Calu3 (cell line): Measurements from ENCODE around the gene PCLO. TPM values are rescaled to one million over a fixed set of nuclear protein-coding genes. Genes with fewer than 3 reads are reported as not detected.

Experiments used
- BruUV-seq: library from RNA; stranded (reverse); fragments of 400-500 nt; replicated peaks from 2 replicates; lab custom pipeline; 2021; lab: Mats Ljungman, UMichigan
- CTCF ChIA-PET: fragments of 300-600 bp; sonication (Branson Sonifier 250); formaldehyde crosslinking; loops from one replicate; lab custom pipeline; 2022; ENCODE audit warnings: antibody characterized with exemption; lab: Charles Lee
- DNase-seq: peaks from one replicate; pipeline ENCODE4 v3.0.0; 2022
- H3K27ac Mint-ChIP-seq: one replicate; pipeline ENCODE4 v1.8.0; 2022; ENCODE audit warnings: mixed read lengths; ENCODE audit not compliant: unreplicated experiment
- H3K27me3 Mint-ChIP-seq: one replicate; pipeline ENCODE4 v1.8.0; 2022; ENCODE audit warnings: mixed read lengths; ENCODE audit not compliant: unreplicated experiment
- H3K36me3 Mint-ChIP-seq: one replicate; pipeline ENCODE4 v1.8.0; 2022; ENCODE audit warnings: mild to moderate bottlenecking, moderate library complexity, mixed read lengths; ENCODE audit not compliant: insufficient read depth, unreplicated experiment
- H3K4me1 Mint-ChIP-seq: one replicate; pipeline ENCODE4 v1.8.0; 2022; ENCODE audit warnings: mild to moderate bottlenecking, low read depth, mixed read lengths; ENCODE audit not compliant: unreplicated experiment
- H3K4me3 Mint-ChIP-seq: one replicate; pipeline ENCODE4 v1.8.0; 2022; ENCODE audit warnings: mild to moderate bottlenecking, low read depth, moderate library complexity, mixed read lengths; ENCODE audit not compliant: unreplicated experiment
- H3K9me3 Mint-ChIP-seq: one replicate; pipeline ENCODE4 v1.8.0; 2022; ENCODE audit warnings: low read depth, mixed read lengths; ENCODE audit not compliant: unreplicated experiment
- intact Hi-C: fragments of 100-400 bp; cut with micrococcal nuclease; formaldehyde crosslinking; loops from one replicate; pipeline ENCODE4 v1.10.0; 2022; ENCODE audit not compliant: unreplicated experiment
- total RNA-seq: library from RNA; stranded (reverse); gene quantifications from 2 replicates; pipeline ENCODE4 v1.2.3, GENCODE V29; 2022
- TF ChIP-seq, protein P1 (sequence below): fragments of 200-600 bp; IDR thresholded peaks from one replicate; pipeline ENCODE4 v1.8.0; 2022; ENCODE audit warnings: antibody characterized with exemption; ENCODE audit not compliant: unreplicated experiment

Gene PCLO
- total RNA-seq, 1 experiment from 2014 or later, result 9.1 TPM

DNA sequence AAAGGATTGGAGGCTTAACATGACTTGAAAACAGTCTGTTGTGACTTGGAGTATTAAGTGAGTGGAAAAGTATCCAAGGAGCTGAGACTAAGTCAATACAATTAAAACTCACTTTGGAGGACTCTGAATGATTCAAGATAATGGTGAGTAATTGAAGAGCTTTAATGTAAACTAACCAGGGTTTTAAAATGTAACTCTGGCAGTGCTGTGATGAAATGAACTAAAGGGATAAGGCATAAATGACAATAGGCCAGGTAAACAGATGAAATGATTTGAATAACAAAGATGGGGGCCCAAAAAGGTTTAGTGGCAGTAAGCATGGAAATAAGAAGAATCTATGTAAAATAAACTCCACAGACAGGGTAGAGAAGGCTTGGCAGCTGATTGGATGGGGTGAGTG, 402.6 kb downstream of the PCLO start:
- no peak overlapping the region for H3K27ac Mint-ChIP-seq
- intact Hi-C loops, result no loop called here
- TF ChIP-seq, protein P1, sequence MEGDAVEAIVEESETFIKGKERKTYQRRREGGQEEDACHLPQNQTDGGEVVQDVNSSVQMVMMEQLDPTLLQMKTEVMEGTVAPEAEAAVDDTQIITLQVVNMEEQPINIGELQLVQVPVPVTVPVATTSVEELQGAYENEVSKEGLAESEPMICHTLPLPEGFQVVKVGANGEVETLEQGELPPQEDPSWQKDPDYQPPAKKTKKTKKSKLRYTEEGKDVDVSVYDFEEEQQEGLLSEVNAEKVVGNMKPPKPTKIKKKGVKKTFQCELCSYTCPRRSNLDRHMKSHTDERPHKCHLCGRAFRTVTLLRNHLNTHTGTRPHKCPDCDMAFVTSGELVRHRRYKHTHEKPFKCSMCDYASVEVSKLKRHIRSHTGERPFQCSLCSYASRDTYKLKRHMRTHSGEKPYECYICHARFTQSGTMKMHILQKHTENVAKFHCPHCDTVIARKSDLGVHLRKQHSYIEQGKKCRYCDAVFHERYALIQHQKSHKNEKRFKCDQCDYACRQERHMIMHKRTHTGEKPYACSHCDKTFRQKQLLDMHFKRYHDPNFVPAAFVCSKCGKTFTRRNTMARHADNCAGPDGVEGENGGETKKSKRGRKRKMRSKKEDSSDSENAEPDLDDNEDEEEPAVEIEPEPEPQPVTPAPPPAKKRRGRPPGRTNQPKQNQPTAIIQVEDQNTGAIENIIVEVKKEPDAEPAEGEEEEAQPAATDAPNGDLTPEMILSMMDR, result no peak
- no TSS peak for BruUV-seq
- CTCF ChIA-PET, result interaction anchor here (0.9 kb wide), 1 partner anchor 161 kb away, joined by 3 read pairs; no protein-coding TSS in a partner anchor
- no peaks in the 10 kb centered on the region for H3K27me3 Mint-ChIP-seq
- H3K4me1 Mint-ChIP-seq, result no peaks in the 10 kb centered on the region
- no peaks in the 10 kb centered on the region for H3K36me3 Mint-ChIP-seq
- no peaks in the 10 kb centered on the region for H3K9me3 Mint-ChIP-seq
- H3K4me3 Mint-ChIP-seq, result no peak overlapping the region
- no peak for DNase-seq

DNA sequence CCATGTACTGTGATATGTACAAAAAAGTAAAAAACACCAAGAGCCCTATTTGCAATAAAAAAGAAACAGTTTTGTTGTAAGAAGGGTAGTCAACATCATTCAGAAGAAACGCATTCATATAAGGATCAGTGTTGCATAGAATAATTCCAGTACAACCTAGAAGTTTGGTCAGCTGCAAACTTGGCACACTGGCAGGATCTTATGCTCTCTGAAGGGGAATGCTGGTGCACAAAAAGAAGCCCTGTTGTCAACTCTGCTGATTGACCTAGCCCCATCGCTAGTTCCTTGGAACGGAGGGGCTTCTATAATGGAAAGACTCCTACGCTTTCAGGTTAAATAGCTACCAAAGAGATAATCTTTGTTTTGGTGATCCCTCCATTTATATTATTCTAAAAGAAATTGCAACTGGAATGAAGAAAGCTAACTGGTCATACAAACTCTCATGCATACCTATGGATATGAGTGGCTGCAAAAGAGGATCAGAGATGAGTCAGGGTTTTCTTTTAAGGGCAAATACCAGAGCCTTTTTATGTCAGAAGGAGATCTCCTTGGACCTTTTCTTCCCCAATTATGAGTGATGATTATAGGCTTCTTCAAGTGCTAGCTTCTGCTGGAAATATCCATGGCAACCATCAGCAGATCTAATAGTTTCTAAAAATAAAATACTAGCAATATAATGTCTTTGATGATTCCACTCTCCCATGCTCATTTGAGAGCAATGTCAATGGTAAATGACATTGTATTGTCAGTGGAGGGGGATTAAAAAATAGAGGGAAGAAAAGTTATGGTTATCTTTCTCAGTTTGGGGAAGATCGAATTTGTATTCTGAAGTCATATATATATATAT, 406.8 kb downstream of the PCLO start:
- CTCF ChIA-PET, result no interaction called here
- no TSS peak for BruUV-seq
- Mint-ChIP-seq H3K4me3 (no peak overlapping the region), H3K27me3 (no peaks in the 10 kb centered on the region), H3K36me3 (no peaks in the 10 kb centered on the region), H3K9me3 (no peaks in the 10 kb centered on the region), H3K27ac (no peak overlapping the region), H3K4me1 (no peaks in the 10 kb centered on the region)
- intact Hi-C loops, result no loop called here
- TF ChIP-seq, protein P1, result no peak
- no peak for DNase-seq

DNA sequence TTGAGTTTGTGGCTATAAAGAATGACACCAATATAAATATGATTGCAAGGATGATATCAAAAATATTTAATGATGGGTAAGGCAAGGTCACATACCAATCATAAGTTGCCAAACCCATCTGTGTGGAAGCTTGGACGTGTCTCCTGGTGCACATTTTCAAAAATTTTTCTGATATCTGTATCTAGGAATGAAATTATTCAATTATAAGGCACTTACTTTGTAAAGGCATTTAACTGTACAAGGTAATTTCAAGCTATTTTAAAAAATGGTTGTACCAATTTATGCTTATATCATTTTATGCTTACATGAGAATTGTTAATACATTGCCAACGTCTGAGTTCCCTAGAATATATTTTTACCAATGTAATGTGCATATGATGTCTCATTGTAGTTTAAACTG, 412.7 kb downstream of the PCLO start:
- CTCF ChIA-PET, result no interaction called here
- H3K27me3 Mint-ChIP-seq, result no peaks in the 10 kb centered on the region

DNA sequence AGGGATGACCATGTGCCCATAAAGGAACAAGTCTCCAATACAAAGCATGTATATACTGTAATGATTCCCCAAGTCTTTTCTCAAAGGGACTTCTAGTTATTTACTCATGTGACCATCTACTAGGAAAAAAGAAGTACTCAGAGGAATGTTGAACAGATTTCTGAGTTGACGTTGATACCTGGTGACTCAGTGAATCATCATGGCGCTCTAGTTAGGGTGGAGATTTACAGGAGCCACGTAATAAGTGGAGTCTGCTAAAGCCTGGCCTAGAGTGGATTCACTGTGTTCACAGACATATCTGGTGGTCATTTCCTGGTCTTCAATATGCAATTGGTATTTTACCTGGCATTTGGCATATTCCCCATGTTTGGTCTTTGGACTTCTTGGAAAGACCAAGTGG, 416.9 kb downstream of the PCLO start:
- no peaks in the 10 kb centered on the region for H3K4me1 Mint-ChIP-seq
- H3K9me3 Mint-ChIP-seq, result no peaks in the 10 kb centered on the region
- no peaks in the 10 kb centered on the region for H3K27me3 Mint-ChIP-seq
- intact Hi-C loops, result no loop called here
- H3K27ac Mint-ChIP-seq, result no peak overlapping the region
- no TSS peak for BruUV-seq
- no peak for DNase-seq
- no peak overlapping the region for H3K4me3 Mint-ChIP-seq
- CTCF ChIA-PET, result no interaction called here
- TF ChIP-seq, protein P1, result no peak
- no peaks in the 10 kb centered on the region for H3K36me3 Mint-ChIP-seq

More for the DNA sequence above, 412.7 kb downstream of the PCLO start:
- intact Hi-C loops, result loop anchor here (5.0 kb wide), 1 partner anchor 237 kb away; no protein-coding TSS in a partner anchor
- no TSS peak for BruUV-seq
- Mint-ChIP-seq H3K9me3 (no peaks in the 10 kb centered on the region), H3K27ac (no peak overlapping the region), H3K4me1 (no peaks in the 10 kb centered on the region), H3K36me3 (no peaks in the 10 kb centered on the region), H3K4me3 (no peak overlapping the region)
- DNase-seq, result no peak
- TF ChIP-seq, protein P1, result no peak
